HG03521 (cell line): ENCODE results near the gene CCSER1.

ENCODE experiments used
- ATAC-seq: cut with Tn5 transposase; IDR thresholded peaks from one replicate; pipeline ENCODE4 v1.9.1; 2021; ENCODE audit warnings: mild to moderate bottlenecking, moderate library complexity; ENCODE audit not compliant: unreplicated experiment

Gene CCSER1

GRCh38 chr4:90540536-90540935 is 413.3 kb downstream of the CCSER1 start:
- ATAC-seq, result no peak

DNA sequence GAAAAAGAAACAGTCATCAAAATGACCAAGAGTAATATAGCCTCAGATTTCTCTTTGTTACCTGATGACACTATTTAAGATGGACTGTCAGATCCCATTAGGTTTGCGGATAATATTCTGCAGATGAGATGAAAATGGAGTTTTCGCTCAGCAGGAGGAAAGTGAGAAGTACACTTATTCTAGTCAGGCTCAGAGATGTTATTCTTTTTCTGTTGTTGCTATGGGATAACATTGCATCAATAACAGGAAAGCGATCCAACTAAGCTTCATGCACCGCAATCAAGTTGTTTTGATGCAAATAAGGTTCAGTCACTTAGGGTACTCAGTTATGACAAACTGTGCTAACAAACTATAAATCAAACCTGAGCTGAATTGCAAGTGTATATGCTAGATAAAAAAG is 415.0 kb downstream of the CCSER1 start:
- no peak for ATAC-seq

DNA sequence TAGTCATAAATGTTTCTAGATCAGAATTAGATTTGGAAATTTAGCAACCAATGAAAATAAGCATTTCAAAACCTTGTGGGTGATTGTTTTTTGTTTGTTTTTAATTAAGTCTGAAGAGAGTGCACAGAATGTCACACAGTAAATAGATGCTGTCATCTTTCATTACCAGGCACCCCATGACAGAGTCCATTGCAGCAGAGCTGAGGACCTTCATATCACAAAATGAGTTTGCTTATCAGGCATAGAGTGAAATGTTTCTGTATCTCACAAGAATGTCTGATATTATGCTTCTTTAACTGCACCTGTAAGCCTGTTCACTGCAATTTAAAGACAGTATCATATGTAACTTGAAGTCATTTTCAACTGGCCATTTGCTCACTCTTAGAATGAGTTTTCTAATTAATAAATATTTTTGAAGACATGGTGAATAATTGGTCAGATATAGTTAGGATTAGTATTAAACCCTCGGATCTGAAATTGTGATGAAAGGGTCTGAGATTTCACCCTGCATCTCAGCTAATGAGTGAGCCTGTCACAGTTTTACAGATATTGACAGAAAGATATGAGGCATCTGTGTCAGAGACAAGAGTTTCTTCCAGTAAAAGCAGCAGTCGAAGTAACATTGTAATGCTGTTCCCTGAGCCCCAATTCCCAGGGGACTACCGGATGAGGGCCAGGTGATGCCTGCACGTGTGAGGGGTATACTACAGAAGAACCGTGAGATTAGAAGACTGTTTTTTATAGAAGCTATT is 416.4 kb downstream of the CCSER1 start:
- no peak for ATAC-seq

DNA sequence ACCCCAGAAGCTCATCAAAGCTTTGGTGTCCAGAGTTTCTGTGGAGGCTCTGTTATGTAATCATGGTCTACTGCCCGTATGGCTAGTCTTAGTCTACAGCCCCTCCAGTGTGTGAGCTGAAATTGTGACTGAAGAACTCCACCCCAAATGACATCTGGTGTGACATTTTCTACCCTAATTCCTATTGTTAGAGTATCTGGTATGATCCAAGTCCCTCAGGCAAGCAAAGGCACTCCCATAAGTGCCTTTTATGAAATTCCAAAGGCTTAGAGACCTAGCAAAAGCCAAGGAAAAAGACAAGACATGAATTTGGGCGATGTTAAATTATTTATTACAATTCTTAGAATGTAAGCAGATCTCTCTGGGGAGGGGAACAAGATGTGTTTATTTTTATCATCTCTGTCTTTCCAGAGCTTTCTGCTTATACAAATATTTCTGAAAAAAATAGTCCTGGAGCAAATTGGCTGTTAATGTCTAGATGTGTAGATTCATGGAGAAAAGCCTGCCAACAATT is 417.4 kb downstream of the CCSER1 start:
- no peak for ATAC-seq

DNA sequence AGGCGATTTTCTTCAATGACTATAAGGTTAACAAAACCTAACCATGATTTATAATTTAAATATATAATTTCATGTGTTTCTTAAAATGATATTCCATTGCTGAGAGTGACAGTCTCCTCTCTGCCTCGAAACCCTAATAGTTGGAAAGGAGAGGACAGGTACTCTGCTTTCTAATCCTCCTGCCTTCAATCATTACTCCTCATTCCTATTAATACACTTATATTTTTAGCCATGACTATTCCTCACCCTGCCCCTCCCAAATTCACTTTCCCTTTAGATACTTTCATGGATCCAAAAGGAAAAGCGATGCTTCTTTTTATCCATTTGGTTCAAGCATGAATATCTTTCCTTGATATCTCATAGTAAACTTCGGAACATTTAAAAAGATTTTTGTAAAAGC is 418.2 kb downstream of the CCSER1 start:
- no peak for ATAC-seq

- ATAC-seq, result no peak
Measured at GRCh38 chr4:90546114-90546513, 418.9 kb downstream of the CCSER1 start.

DNA sequence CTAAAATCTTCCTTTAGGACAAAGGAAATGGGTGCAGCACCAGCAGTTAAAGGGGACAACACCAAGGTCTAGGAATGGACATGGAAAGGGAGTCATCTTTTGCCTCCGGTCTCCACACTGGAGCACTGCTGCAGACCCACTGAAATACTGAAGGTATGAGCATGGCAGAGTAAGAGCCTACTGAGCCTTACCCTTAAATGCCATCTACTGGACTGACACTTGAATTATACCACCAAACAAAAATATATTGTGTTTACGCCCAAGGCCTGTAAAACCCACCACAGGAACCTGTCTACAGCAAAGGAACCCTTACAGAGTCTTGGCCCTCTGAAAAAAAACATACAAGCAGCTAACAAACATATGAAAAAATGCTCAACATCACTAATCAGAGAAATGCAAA is 443.4 kb downstream of the CCSER1 start:
- ATAC-seq, result no peak

DNA sequence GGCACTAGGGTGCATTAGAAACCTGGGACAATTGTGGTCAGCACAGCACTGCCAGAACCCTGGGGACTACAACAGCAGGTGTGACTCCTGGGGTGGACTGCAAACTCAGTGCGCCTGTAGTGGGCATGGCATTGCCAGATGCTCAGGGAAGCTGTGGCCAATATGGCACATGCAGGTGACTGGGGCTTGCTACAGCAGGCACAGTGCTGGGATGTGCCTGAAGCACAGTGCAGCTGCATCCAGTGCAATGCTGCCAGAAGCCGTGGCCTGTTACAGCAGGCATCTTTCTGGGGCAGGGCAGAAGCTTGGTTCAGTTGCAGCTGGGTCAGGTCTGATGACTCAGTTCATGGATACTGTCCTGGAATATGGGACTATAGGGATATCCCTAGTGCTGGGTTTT is 445.8 kb downstream of the CCSER1 start:
- no peak for ATAC-seq

- ATAC-seq, result no peak
Measured at GRCh38 chr4:90575371-90575770, 448.2 kb downstream of the CCSER1 start.

DNA sequence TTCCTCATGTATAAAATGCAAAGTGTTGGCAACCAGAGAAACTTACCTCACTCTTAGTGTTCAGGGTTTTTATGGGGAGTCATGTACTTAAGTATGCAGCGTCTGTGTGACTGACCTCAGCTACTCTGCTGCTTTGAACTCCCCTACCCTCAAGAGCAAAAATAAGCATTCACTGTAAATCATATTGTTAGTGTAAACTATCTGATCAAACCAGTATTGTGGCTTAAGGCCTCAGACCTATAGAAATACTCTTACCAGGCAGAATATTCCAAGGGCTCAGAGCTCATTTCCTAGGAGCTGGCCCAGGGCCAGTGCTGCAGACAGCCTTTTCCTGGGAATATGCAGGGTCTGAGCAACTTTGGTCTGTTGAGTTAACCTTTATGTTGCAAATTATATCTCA is 453.1 kb downstream of the CCSER1 start:
- no peak for ATAC-seq

- no peak for ATAC-seq
Measured at GRCh38 chr4:90582087-90582486, 454.9 kb downstream of the CCSER1 start.

DNA sequence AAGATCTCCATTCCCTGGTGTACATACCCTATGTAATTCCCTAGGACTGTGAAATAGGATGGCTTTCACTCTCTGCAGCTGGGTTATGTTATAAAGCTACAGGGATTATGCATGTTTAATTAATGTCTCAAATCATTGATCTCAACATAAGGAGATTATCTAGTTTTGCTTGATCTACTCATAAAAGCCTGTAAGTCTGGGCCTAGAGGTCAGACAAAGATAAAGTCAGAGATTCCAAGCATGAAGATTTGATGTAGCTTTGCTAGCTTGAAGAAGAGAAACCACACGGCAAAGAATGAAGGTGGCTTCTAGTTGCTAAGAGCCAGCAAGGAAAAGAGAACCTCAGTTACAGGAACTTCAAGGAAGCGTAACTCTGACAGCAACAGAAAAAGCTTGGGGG is 456.9 kb downstream of the CCSER1 start:
- no peak for ATAC-seq

GRCh38 chr4:90585961-90586360 is 458.8 kb downstream of the CCSER1 start:
- ATAC-seq, result no peak

DNA sequence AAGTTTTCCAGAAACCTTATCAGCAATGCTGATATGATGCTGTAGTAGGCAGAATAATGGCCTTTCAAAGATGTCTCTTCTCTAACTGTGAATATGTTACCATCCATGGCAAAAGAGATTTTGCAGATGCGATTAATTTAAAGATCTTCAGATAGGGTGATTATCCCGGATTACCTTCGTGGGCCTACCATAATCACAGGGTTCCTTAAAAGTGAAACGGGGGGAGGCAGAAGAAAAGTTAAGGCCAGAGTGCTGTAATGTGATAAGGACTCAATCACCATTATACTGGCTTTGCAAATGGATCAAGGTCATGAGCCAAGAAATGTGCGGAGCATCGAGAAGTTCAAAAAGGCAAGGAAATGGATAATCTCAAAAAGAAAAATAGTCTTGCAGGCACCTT is 459.6 kb downstream of the CCSER1 start:
- ATAC-seq, result no peak

DNA sequence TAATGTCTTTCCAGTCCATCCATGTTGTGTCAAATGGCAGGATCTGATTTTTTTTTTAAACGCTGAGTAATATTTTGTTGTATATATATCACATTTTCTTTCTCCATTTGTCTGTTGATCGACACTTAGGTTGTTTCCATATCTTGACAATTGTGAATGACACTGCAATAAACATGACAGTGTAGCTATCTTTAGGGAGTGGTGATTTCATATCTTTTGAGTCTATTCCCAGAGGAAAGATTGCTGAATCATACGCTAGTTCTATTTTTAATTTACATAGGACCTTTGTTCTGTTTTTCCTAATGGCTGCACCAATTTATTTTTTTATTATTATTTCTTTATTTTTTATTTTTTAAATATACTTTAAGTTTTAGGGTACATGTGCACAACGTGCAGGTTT is 470.7 kb downstream of the CCSER1 start:
- no peak for ATAC-seq

DNA sequence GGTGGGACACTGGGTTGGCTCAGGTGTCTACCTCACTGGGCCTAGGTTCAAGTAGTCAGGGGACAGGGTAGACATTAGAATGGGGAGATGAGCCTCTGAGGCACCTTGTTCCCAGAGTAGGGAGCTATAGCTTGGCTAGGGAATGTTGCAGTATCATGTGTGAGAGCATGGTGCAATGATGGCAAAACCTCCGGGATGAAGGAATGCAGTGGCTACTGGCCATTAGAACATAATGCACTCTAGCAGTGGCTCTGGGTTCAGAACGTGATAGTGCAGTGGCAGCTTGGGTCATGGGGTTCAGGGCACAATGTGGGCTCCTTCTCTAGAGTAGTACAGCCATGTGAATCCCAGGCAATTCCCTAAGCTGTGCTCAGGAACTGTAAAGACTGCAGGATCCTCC is 471.5 kb downstream of the CCSER1 start:
- ATAC-seq, result no peak

DNA sequence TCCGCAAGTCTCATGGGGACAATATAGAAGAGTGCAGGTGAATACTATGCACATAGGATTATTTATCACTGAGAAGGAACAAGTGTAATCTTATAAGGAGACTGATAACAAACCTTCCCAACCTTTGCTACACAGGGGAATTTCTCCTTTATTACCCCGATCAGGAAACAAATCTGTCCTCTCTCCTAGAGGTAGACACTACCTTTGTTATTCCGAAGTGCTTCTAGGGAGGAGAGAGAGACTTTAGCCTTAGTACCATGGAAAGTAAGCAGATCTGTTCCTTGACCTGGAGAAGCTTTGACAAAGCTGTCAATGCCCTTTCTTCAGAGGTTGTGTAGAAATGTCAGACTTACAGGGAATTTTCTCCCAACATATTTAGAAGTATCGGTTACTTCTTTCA is 475.5 kb downstream of the CCSER1 start:
- no peak for ATAC-seq

GRCh38 chr4:90603540-90603939 is 476.3 kb downstream of the CCSER1 start:
- no peak for ATAC-seq

GRCh38 chr4:90606781-90607180 is 479.6 kb downstream of the CCSER1 start:
- ATAC-seq, result no peak

GRCh38 chr4:90614371-90614770 is 487.2 kb downstream of the CCSER1 start:
- ATAC-seq, result no peak

DNA sequence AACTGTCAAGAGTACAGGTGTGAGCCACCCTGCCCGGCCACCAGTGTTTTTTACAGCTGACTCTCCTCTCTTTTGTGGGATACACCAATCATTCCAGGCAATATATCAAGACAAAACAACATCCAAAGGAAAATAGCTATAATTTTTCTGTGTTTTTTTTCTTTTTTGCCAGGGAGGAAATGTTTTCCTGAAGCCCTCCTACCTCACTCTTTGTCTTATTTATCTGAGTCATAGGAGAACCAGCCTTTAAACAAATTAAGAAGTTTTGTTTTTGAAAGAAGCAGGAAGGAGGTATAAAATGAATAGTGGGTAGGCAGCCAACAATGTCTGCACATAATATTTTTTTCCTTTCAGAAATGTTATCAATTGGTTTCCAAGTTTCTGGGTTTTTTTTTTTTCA is 493.9 kb downstream of the CCSER1 start:
- ATAC-seq, result no peak

DNA sequence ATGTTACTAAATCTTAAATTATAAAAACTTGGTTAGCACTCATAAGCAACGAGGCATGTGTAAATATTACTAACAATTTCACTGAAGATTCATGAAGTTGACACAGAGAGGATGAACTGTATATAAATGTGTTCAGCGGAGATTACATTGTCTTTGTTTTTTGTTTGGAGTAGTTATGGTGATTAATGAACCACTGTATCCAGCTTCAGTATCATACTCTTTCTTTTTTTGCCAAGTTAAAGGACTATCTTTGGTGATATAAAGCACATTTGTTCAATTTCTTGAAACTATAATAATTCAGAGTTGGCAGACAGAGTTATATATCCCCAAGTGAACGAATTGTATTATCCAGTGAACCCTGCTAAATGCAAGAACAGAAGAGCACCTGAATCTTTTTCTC is 497.6 kb downstream of the CCSER1 start:
- ATAC-seq, result no peak
